ENCODE data around the gene TMTC3. TPM values are rescaled to one million over a fixed set of nuclear protein-coding genes. Genes with fewer than 3 reads are reported as not detected.

The TMTC3 gene
- total RNA-seq, 1 experiment from 2014 or later: 19.0 TPM

DNA sequence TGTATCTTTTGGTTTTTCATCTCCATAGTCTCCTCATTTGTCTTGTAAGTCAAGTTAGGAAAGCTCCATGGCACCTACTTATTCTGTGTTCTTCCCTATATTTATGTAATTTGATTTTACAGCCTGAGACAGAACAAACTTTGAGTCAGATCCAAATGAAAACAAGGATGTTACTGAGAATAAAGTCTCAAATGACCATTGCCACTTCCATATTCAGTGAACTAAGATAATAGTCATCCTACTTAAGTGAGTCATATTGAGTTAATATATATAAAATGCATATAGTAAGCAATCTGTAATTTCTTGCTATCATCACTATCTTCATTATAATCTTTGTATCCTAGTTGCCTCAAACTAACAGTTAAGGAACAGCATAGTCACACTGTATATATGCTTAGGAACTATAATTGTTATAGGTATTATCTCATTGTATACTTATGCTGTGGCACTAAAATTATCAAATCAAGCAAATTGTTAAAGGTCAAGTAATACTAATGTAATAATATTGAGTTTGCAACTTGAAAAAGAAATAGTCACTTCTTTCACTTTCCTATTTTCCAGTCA is 30.8 kb downstream of the TMTC3 start:
- Mint-ChIP-seq H3K27me3 (ENCODE audit: insufficient read depth, unreplicated experiment) (no peaks in the 10 kb centered on the region), H3K4me1 (ENCODE audit: insufficient read depth, unreplicated experiment) (no peaks in the 10 kb centered on the region), H3K36me3 (ENCODE audit: insufficient read depth, unreplicated experiment) (peaks cover 53% of the 10 kb centered on the region), H3K9me3 (ENCODE audit: unreplicated experiment) (no peaks in the 10 kb centered on the region), H3K4me3 (ENCODE audit: unreplicated experiment) (no peak overlapping the region), H3K27ac (ENCODE audit: low read depth, unreplicated experiment) (no peak overlapping the region)
- CTCF ChIA-PET: no interaction called here
- no peak for DNase-seq (ENCODE audit: unreplicated experiment)
- no TSS peak for BruUV-seq (replicated peaks)
- POLR2A ChIA-PET: interaction anchor here (1.5 kb wide), 1 partner anchor 30 kb away, joined by 4 read pairs; no protein-coding TSS in a partner anchor
- intact Hi-C loops (cut with micrococcal nuclease): no loop called here
- TF ChIP-seq, protein P1, sequence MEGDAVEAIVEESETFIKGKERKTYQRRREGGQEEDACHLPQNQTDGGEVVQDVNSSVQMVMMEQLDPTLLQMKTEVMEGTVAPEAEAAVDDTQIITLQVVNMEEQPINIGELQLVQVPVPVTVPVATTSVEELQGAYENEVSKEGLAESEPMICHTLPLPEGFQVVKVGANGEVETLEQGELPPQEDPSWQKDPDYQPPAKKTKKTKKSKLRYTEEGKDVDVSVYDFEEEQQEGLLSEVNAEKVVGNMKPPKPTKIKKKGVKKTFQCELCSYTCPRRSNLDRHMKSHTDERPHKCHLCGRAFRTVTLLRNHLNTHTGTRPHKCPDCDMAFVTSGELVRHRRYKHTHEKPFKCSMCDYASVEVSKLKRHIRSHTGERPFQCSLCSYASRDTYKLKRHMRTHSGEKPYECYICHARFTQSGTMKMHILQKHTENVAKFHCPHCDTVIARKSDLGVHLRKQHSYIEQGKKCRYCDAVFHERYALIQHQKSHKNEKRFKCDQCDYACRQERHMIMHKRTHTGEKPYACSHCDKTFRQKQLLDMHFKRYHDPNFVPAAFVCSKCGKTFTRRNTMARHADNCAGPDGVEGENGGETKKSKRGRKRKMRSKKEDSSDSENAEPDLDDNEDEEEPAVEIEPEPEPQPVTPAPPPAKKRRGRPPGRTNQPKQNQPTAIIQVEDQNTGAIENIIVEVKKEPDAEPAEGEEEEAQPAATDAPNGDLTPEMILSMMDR (IDR thresholded peaks at IDR 0.05; ENCODE audit: unreplicated experiment): no peak

DNA sequence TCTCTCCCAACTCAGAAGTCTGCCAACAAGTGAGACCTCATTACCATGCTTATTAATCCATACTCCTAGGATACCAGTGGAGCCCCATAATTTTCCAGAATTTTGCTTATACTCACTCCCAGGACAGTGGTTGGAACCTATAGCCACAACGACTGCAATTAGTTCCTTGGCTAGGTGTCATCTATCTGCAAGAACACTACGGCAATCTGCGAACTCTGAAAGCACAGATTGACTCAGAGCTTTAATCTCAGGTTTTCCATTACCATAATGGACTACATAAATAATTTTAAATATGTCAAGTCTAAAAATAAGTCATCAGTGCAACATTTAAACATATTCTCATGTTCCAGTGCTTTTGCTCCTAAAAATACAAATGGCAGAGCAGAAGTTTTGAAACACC is 33.4 kb downstream of the TMTC3 start:
- no peak for DNase-seq (ENCODE audit: unreplicated experiment)
- ChIA-PET CTCF (interaction anchor here (0.6 to 0.7 kb wide), 2 partner anchors 1286 to 1583 kb away, joined by 3 read pairs; no protein-coding TSS in a partner anchor), POLR2A (interaction anchor here (1.1 kb wide), 1 partner anchor 12 kb away, joined by 4 read pairs; no protein-coding TSS in a partner anchor)
- no peak overlapping the region for H3K27ac Mint-ChIP-seq (ENCODE audit: low read depth, unreplicated experiment)
- H3K36me3 Mint-ChIP-seq (ENCODE audit: insufficient read depth, unreplicated experiment): peaks cover 59% of the 10 kb centered on the region
- intact Hi-C loops (cut with micrococcal nuclease): no loop called here
- no peaks in the 10 kb centered on the region for H3K27me3 Mint-ChIP-seq (ENCODE audit: insufficient read depth, unreplicated experiment)
- H3K9me3 Mint-ChIP-seq (ENCODE audit: unreplicated experiment): no peaks in the 10 kb centered on the region
- TF ChIP-seq, protein P1 (IDR thresholded peaks at IDR 0.05; ENCODE audit: unreplicated experiment): no peak
- BruUV-seq (replicated peaks): no TSS peak
- no peaks in the 10 kb centered on the region for H3K4me1 Mint-ChIP-seq (ENCODE audit: insufficient read depth, unreplicated experiment)
- H3K4me3 Mint-ChIP-seq (ENCODE audit: unreplicated experiment): no peak overlapping the region

GRCh38 chr12:88179436-88180014 is 37.4 kb downstream of the TMTC3 start:
- POLR2A ChIA-PET: interaction anchor here (0.6 kb wide), 1 partner anchor 96 kb away, joined by 3 read pairs; no protein-coding TSS in a partner anchor
- H3K4me1 Mint-ChIP-seq (ENCODE audit: insufficient read depth, unreplicated experiment): no peaks in the 10 kb centered on the region
- H3K9me3 Mint-ChIP-seq (ENCODE audit: unreplicated experiment): no peaks in the 10 kb centered on the region
- TF ChIP-seq, protein P1 (IDR thresholded peaks at IDR 0.05; ENCODE audit: unreplicated experiment): no peak
- DNase-seq (ENCODE audit: unreplicated experiment): no peak
- BruUV-seq (replicated peaks): no TSS peak
- no peak overlapping the region for H3K27ac Mint-ChIP-seq (ENCODE audit: low read depth, unreplicated experiment)
- H3K27me3 Mint-ChIP-seq (ENCODE audit: insufficient read depth, unreplicated experiment): no peaks in the 10 kb centered on the region
- CTCF ChIA-PET: no interaction called here
- intact Hi-C loops (cut with micrococcal nuclease): no loop called here
- H3K36me3 Mint-ChIP-seq (ENCODE audit: insufficient read depth, unreplicated experiment): peaks cover 44% of the 10 kb centered on the region
- no peak overlapping the region for H3K4me3 Mint-ChIP-seq (ENCODE audit: unreplicated experiment)

DNA sequence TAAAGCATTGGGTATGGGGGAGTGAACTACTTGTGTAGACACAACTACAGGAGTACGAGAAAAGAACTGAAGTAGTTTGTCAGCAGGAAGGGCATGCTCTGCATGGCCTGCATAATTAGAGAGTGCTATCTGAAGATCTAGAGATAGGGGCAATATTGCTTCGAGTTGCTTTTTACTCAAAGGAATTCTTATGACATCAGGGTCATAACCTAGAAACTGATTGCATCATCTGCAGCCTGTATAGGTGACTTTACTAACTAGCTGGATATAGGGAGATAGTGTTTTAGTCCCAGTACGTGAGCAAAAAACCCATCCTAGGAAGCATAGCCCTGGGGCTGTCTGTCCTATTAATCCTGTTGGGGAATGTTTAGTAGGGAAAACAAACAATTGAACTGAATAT is 39.8 kb downstream of the TMTC3 start:
- no peak overlapping the region for H3K4me3 Mint-ChIP-seq (ENCODE audit: unreplicated experiment)
- CTCF ChIA-PET: no interaction called here
- peaks cover 25% of the 10 kb centered on the region for H3K36me3 Mint-ChIP-seq (ENCODE audit: insufficient read depth, unreplicated experiment)
- POLR2A ChIA-PET: no interaction called here
- TF ChIP-seq, protein P1 (IDR thresholded peaks at IDR 0.05; ENCODE audit: unreplicated experiment): no peak
- BruUV-seq (replicated peaks): no TSS peak
- no peaks in the 10 kb centered on the region for H3K9me3 Mint-ChIP-seq (ENCODE audit: unreplicated experiment)
- H3K27me3 Mint-ChIP-seq (ENCODE audit: insufficient read depth, unreplicated experiment): no peaks in the 10 kb centered on the region
- H3K27ac Mint-ChIP-seq (ENCODE audit: low read depth, unreplicated experiment): no peak overlapping the region
- peaks cover 6% of the 10 kb centered on the region for H3K4me1 Mint-ChIP-seq (ENCODE audit: insufficient read depth, unreplicated experiment)
- intact Hi-C loops (cut with micrococcal nuclease): no loop called here
- no peak for DNase-seq (ENCODE audit: unreplicated experiment)
